HEK293T (cell line): ENCODE data around the gene EVA1B.

ENCODE experiments used
- ARNT ChIP-seq: fragments of 450-650 bp; IDR thresholded peaks from 2 replicates; pipeline ENCODE4 v1.6.1; 2017; ENCODE audit warnings: mild to moderate bottlenecking
- BHLHE40 ChIP-seq: fragments of 450-650 bp; IDR thresholded peaks from 2 replicates; pipeline ENCODE4 v1.6.1; 2016; ENCODE audit warnings: mild to moderate bottlenecking, moderate library complexity, borderline replicate concordance
- CTBP1 ChIP-seq: fragments of 450-650 bp; IDR thresholded peaks from 2 replicates; pipeline ENCODE4 v1.6.1; 2016; ENCODE audit warnings: borderline replicate concordance
- ELF4 ChIP-seq: fragments of 450-650 bp; IDR thresholded peaks from 2 replicates; pipeline ENCODE4 v1.6.1; 2017; ENCODE audit warnings: antibody characterized with exemption
- FOXA1 ChIP-seq: fragments of 450-650 bp; IDR thresholded peaks from 2 replicates; pipeline ENCODE4 v1.6.1; 2016; ENCODE audit warnings: mild to moderate bottlenecking
- NFRKB ChIP-seq: fragments of 450-650 bp; IDR thresholded peaks from 2 replicates; pipeline ENCODE4 v1.6.1; 2016; ENCODE audit warnings: mild to moderate bottlenecking, moderate library complexity
- TARDBP ChIP-seq: fragments of 450-650 bp; IDR thresholded peaks from 2 replicates; pipeline ENCODE4 v1.6.1; 2016
- TF ChIP-seq, protein P1 (sequence below): fragments of 450-650 bp; IDR thresholded peaks from 2 replicates; pipeline ENCODE4 v1.6.1; 2016

DNA sequence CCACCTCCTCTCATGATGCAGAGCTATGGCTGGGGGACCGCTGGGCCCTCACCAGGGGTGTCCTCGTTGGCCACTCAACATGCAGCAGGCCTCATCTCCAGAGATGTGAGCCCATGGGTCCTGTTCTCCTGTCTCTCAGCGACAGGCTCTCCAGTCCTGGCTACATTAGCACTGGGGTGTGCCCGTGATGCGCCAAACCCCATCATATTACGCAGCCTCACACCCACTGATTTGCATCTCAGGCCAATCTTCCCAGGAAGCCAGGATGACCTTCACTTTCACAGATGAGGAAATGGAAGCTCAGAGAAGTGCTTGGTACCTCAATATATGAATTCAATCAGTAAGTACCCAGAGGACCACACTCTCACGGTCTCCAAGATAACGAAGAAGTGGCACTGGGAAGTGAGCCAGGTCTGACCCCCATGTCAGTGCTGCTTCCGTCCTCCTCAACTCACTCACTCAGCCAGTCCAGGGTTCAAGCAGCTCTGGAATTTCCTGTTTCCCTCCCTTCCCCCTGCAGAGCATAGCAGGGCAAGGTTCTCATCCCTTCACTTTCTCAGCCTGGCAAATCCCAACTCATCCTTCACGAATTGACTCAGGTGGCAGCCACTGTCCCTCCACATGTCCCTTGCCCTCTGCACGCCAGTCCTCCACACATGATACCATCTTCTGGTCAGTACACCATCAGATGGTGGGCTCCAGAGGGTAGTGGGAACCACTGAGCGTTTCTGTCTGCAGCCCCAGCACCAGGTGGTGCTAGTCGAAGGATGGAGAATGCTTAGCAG is 28.9 kb upstream of the EVA1B start:
- TF ChIP-seq CTBP1 (no peak), ELF4 (no peak), NFRKB (no peak), ARNT (no peak), FOXA1 (no peak), TARDBP (no peak), BHLHE40 (no peak)
- TF ChIP-seq, protein P1, sequence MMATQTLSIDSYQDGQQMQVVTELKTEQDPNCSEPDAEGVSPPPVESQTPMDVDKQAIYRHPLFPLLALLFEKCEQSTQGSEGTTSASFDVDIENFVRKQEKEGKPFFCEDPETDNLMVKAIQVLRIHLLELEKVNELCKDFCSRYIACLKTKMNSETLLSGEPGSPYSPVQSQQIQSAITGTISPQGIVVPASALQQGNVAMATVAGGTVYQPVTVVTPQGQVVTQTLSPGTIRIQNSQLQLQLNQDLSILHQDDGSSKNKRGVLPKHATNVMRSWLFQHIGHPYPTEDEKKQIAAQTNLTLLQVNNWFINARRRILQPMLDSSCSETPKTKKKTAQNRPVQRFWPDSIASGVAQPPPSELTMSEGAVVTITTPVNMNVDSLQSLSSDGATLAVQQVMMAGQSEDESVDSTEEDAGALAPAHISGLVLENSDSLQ, result no peak
